CD8-positive, alpha-beta memory T cell (primary cell): ENCODE results near the gene UBAC1. TPM values are rescaled to one million over a fixed set of nuclear protein-coding genes. Genes with fewer than 3 reads are reported as not detected.
A peak's percentile ranks its signal among the peaks of the same experiment; 100 is the strongest.
"Not testable (repeated sequence)": the region's sequence is repeated elsewhere in the genome, so short reads cannot be mapped to it uniquely, and the experiment has no call there.

ENCODE experiments used
- CTCF ChIA-PET: fragments of 350-600 bp; sonication (Branson Sonifier 250); formaldehyde crosslinking; loops from one replicate; lab custom pipeline; 2021; ENCODE audit warnings: antibody characterized with exemption; lab: Charles Lee
- POLR2A ChIA-PET: fragments of 350-600 bp; sonication (Branson Sonifier 250); formaldehyde crosslinking; loops from one replicate; lab custom pipeline; 2021; ENCODE audit warnings: antibody characterized with exemption; lab: Charles Lee
- DNase-seq, 5 donors: peaks; one replicate each; pipeline versions ENCODE4 v3.0.0 to v3.0.0-alpha.2; 2020 to 2022; ENCODE audit warnings: mixed read lengths in 1 of 5
- H3K27ac ChIP-seq: one replicate; pipeline ENCODE4 v1.7.0; 2013; ENCODE audit warnings: low read depth, mild to moderate bottlenecking, low read length, moderate library complexity
- H3K27me3 ChIP-seq: 2 replicates; pipeline ENCODE4 v1.7.0; 2013; ENCODE audit warnings: low read length, mild to moderate bottlenecking; ENCODE audit not compliant: insufficient read depth, poor library complexity, severe bottlenecking
- H3K36me3 ChIP-seq: 2 replicates; pipeline ENCODE4 v1.7.0; 2013; ENCODE audit warnings: mild to moderate bottlenecking, low read length, moderate library complexity; ENCODE audit not compliant: insufficient read depth
- H3K4me1 ChIP-seq: 2 replicates; pipeline ENCODE4 v1.7.0; 2013; ENCODE audit warnings: mild to moderate bottlenecking, low read length, moderate library complexity; ENCODE audit not compliant: insufficient read depth
- H3K4me3 ChIP-seq: 2 replicates; pipeline ENCODE4 v1.7.0; 2013; ENCODE audit warnings: mild to moderate bottlenecking, low read length
- H3K9me3 ChIP-seq: 2 replicates; pipeline ENCODE4 v1.7.0; 2013; ENCODE audit warnings: mild to moderate bottlenecking, low read length
- H3K27ac Mint-ChIP-seq, 8 donors: one replicate each; pipeline ENCODE4 v1.8.0; 2020 to 2021; ENCODE audit warnings: mixed read lengths in 8 of 8, mild to moderate bottlenecking in 6 of 8, inconsistent platforms in 3 of 8, moderate library complexity in 3 of 8
- H3K27me3 Mint-ChIP-seq, 2 donors: one replicate each; pipeline ENCODE4 v1.8.0; 2020 to 2021; ENCODE audit warnings: mixed read lengths in 2 of 2, mild to moderate bottlenecking in 1 of 2, moderate library complexity in 1 of 2
- H3K36me3 Mint-ChIP-seq, 3 donors: one replicate each; pipeline ENCODE4 v1.8.0; 2020 to 2021; ENCODE audit warnings: mixed read lengths in 3 of 3, inconsistent platforms in 1 of 3, mild to moderate bottlenecking in 1 of 3
- H3K4me1 Mint-ChIP-seq, 3 donors: one replicate each; pipeline ENCODE4 v1.8.0; 2020 to 2021; ENCODE audit warnings: mixed read lengths in 3 of 3, inconsistent platforms in 1 of 3, mild to moderate bottlenecking in 1 of 3
- H3K4me3 Mint-ChIP-seq, 7 donors: one replicate each; pipeline ENCODE4 v1.8.0; 2020 to 2021; ENCODE audit warnings: mixed read lengths in 7 of 7, mild to moderate bottlenecking in 6 of 7, moderate library complexity in 4 of 7, inconsistent platforms in 2 of 7
- H3K9me3 Mint-ChIP-seq, 5 donors: one replicate each; pipeline ENCODE4 v1.8.0; 2020 to 2022; ENCODE audit warnings: mixed read lengths in 5 of 5, mild to moderate bottlenecking in 3 of 5, moderate library complexity in 2 of 5, inconsistent platforms in 1 of 5
- polyA plus RNA-seq: library from polyadenylated mRNA; unstranded; fragments of 300-500 nt; fragmentation: Illumina TruSeq; gene quantifications from one replicate; pipeline ENCODE4 v1.2.3, GENCODE V29; 2021
- total RNA-seq, 2 experiments: library from RNA; stranded (reverse); gene quantifications; one replicate each; pipeline ENCODE4 v1.2.3, GENCODE V29; 2021

The UBAC1 gene
- total and polyA plus RNA-seq, 3 experiments from 2014 or later, result 27.1 to 38.1 (median 36.3) TPM

DNA sequence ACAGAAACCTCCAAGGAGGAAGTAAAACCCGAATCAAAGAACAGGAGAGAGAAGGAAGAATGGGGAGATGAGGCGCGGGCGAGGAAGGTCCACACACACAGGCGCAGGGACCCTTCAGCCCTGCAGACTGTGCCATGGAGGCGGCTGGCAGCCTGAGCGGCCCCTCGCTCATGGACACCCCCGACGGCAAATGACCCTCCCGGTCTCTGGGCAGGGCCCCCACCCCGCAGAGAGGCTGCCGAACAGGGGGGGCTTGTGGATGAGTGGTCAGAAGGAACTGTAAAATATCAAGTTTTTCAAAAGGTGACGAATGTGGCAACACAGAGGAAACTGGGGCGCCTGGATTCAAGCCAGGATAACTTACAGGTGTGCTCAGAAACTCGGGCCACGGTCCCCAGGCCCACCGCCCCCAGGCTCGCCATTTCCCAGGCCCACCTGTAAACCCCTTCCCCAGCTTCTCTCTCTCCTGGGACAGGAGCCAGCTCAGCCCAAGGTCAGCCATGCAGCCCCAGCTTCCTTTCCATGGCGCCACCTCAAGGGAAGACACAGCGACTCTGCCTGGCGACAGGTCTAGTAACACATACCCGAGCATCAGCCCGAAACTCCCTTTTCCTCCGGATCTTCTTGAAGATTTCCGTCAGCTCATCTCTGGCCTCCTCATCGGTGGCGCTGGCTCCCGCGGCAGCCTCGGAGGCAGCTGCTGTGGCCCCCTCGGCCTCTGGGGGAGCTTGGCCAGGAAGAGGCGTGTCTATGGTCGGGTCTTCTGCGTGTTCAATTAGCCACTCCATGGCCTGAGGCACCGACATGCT lies 16.5 kb downstream of the UBAC1 start:
- H3K27ac ChIP-seq, result no peak overlapping the region
- no peaks in the 10 kb centered on the region for H3K27me3 Mint-ChIP-seq
- no peaks in the 10 kb centered on the region for H3K9me3 Mint-ChIP-seq
- no peak for DNase-seq
- no peaks in the 10 kb centered on the region for H3K9me3 ChIP-seq
- CTCF ChIA-PET, result no interaction called here
- peak overlapping the region in 1 of 7 donors; percentile 27 for H3K4me3 Mint-ChIP-seq
- H3K4me1 ChIP-seq, result no peaks in the 10 kb centered on the region
- H3K36me3 Mint-ChIP-seq, result peaks cover 15 to 83% (median 34%) of the 10 kb centered on the region in 3 donors
- no peak overlapping the region for H3K4me3 ChIP-seq
- peak overlapping the region in 1 of 8 donors; percentile 81 for H3K27ac Mint-ChIP-seq
- peaks cover 0 to 5% (median 0%) of the 10 kb centered on the region in 3 donors for H3K4me1 Mint-ChIP-seq
- POLR2A ChIA-PET, result no interaction called here
- H3K27me3 ChIP-seq, result no peaks in the 10 kb centered on the region
- peaks cover 20% of the 10 kb centered on the region for H3K36me3 ChIP-seq

DNA sequence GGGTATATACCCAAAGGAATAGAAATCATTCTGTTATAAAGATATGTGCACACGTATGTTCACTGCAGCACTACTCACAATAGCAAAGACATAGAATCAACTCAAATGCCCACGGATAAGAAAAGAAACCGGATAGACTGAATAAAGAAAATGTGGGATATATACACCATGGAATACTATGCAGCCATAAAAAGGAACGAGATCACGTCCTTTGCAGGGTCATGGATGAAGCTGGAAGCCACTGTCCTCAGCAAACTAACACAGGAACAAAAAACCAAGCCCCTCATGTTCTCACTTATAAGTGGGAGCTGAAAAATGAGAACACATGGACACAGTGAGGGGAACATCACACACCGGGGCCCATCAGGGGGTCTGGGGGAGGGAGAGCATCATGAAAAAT lies 17.6 kb downstream of the UBAC1 start:
- H3K36me3 ChIP-seq, result peaks cover 20% of the 10 kb centered on the region
- H3K27me3 Mint-ChIP-seq, H3K4me1 ChIP-seq, DNase-seq, H3K27ac Mint-ChIP-seq, H3K4me3 Mint-ChIP-seq, CTCF ChIA-PET, H3K4me3 ChIP-seq, H3K4me1 Mint-ChIP-seq, H3K27me3 ChIP-seq, POLR2A ChIA-PET, H3K27ac ChIP-seq, H3K9me3 ChIP-seq, H3K9me3 Mint-ChIP-seq: not testable (repeated sequence)
- H3K36me3 Mint-ChIP-seq, result peaks cover 21 to 80% (median 32%) of the 10 kb centered on the region in 3 donors

DNA sequence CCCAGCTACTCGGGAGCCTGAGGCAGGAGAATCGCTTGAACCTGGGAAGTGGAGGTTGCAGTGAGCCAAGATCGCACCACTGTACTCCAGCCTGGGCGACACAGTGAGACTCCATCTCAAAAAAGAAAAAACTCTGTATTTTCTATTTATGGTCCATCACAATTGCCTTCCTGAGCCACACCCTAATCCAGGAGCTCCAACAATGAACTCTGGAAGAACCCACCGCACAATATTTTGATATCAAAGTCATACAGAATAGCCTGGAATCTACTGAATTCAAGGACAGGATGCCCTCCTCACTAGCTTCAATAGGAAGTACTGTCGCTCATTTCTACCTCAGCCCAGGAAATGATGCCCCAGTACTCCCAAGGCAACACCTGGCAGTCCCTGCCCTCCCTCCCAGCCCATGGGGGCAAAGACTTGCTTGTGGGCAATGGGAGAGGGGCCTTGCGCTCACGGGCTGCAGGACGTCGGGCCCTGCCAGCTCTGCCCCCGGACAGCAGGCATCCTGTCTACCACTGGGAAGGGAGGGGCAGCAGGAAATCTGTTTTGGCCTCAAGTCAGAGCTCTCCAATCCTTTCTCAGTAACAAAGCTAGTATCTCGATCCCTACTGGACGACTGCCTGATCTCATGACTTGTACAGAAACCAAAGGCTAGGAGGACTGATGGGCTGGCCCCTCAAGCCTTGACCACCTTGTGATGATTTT lies 19.7 kb downstream of the UBAC1 start:
- DNase-seq, result no peak
- Histone ChIP-seq H3K27me3 (no peaks in the 10 kb centered on the region), H3K9me3 (no peaks in the 10 kb centered on the region), H3K4me3 (no peak overlapping the region), H3K27ac (no peak overlapping the region), H3K4me1 (no peaks in the 10 kb centered on the region), H3K36me3 (peaks cover 35% of the 10 kb centered on the region)
- ChIA-PET CTCF (no interaction called here), POLR2A (no interaction called here)
- H3K4me3 Mint-ChIP-seq, result no peak overlapping the region
- peaks cover 0 to 9% (median 3%) of the 10 kb centered on the region in 3 donors for H3K4me1 Mint-ChIP-seq
- H3K27me3 Mint-ChIP-seq, result peaks cover 0 to 3% of the 10 kb centered on the region in 2 donors
- peaks cover 0 to 4% (median 4%) of the 10 kb centered on the region in 5 donors for H3K9me3 Mint-ChIP-seq
- peaks cover 21 to 75% (median 29%) of the 10 kb centered on the region in 3 donors for H3K36me3 Mint-ChIP-seq
- peak overlapping the region in 2 of 8 donors; percentile 30 to 59 for H3K27ac Mint-ChIP-seq

DNA sequence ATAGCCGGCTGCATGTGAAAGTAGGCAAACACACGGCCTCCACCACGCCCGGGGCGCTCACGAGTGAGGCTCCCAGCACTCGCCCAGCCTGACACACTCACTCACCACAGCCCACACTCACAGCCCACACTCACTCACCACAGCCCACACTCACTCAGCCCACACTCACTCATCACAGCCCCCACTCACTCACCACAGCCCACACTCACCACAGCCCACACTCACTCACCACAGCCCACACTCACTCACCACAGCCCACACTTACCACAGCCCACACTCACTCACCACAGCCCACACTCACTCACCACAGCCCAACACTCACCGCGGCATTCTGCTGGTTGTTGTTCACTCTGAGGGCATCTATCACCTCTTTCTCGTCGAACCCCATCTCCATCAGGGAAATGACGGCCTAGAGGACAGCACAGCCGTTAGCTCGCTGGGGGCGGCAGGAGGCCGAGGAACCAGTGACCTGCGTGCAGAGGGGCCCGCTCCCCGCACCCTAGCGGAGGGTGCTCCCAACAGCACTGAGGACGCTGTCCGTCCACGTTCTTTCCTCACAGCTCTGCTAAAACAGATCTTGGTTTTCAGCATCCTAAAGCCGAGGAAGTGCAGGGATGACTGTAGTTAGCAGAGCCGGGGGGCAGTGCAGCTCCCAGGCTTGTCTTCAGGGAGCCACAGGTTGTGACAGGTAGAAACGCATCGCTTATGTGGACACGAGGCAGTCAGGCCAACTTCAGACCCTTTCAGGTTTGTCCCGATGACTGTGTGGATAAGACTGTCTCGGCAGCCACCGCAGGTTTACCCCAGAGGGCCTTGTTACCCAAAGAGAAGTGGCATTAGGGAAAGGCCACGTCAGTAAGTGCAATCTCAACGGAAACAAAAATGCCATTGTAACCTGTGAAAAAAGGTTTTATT lies 21.6 kb downstream of the UBAC1 start:
- Mint-ChIP-seq H3K4me3 (peak overlapping the region; percentile 41 to 88 (median 72)), H3K27ac (peak overlapping the region; percentile 64 to 96 (median 92)), H3K27me3 (peaks cover 0 to 3% of the 10 kb centered on the region in 2 donors), H3K36me3 (peaks cover 12 to 70% (median 29%) of the 10 kb centered on the region in 3 donors), H3K4me1 (peaks cover 0 to 9% (median 3%) of the 10 kb centered on the region in 3 donors), H3K9me3 (peaks cover 0 to 4% (median 4%) of the 10 kb centered on the region in 5 donors)
- H3K27me3 ChIP-seq, result no peaks in the 10 kb centered on the region
- H3K4me3 ChIP-seq, result no peak overlapping the region
- no peak overlapping the region for H3K27ac ChIP-seq
- no peaks in the 10 kb centered on the region for H3K9me3 ChIP-seq
- POLR2A ChIA-PET, result no interaction called here
- DNase-seq, result peak; percentile 25 to 71 (median 38)
- CTCF ChIA-PET, result no interaction called here
- H3K4me1 ChIP-seq, result no peaks in the 10 kb centered on the region
- H3K36me3 ChIP-seq, result peaks cover 27% of the 10 kb centered on the region

DNA sequence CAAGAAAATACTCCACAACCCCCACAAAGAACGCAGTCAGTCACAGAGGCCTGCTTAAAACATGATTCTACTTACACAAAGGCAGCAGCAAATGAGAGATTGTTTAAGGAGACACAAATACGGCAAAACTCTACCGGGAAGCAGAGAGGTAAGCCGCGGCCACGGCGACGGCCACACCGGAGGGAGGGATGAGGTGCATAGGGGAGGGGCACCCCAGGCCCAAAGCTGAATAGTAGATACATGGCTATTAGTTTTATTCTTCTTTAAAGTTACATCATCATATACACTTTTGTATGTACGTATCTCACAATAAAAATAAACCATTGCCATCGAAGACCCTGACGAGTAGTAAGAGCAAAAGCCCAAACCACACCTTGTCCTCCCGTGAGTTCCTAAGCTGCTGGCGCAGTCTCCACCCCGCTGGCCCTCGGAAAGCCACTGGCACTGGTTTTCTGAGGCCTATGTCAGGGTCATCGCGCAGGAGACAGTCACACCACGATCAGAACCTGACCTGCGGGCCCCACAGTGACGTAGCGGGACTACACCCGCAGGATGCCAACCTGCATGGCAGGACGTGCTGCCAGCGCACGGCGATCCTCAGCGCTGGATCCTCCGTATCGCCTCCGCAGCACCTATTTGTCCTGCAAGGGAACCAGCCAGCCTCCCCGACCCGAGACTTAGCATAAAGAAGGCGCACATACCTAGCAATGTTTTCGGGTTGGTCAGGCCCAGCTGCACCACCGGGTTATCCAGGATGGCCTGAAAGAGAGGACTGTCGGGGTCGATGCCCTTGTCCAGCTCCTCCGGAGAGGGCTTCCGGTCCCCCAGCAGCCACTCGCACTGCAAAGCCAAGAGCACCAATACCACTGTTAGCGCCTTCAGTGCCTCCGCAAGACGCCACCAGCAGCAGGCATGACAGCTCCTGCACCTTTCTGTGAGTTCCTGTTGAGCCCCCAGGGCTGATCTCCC lies 23.4 kb downstream of the UBAC1 start:
- POLR2A ChIA-PET, result no interaction called here
- Histone ChIP-seq H3K27me3 (no peaks in the 10 kb centered on the region), H3K4me3 (no peak overlapping the region), H3K4me1 (no peaks in the 10 kb centered on the region), H3K27ac (no peak overlapping the region), H3K36me3 (peaks cover 29% of the 10 kb centered on the region), H3K9me3 (no peaks in the 10 kb centered on the region)
- CTCF ChIA-PET, result no interaction called here
- Mint-ChIP-seq H3K27ac (peak overlapping the region in 1 of 8 donors; percentile 22), H3K36me3 (peaks cover 9 to 67% (median 26%) of the 10 kb centered on the region in 3 donors), H3K4me3 (no peak overlapping the region), H3K9me3 (peaks cover 0 to 4% (median 4%) of the 10 kb centered on the region in 5 donors), H3K4me1 (peaks cover 0 to 9% (median 3%) of the 10 kb centered on the region in 3 donors), H3K27me3 (peaks cover 0 to 3% of the 10 kb centered on the region in 2 donors)
- peak in 1 of 5 donors; percentile 4 for DNase-seq

DNA sequence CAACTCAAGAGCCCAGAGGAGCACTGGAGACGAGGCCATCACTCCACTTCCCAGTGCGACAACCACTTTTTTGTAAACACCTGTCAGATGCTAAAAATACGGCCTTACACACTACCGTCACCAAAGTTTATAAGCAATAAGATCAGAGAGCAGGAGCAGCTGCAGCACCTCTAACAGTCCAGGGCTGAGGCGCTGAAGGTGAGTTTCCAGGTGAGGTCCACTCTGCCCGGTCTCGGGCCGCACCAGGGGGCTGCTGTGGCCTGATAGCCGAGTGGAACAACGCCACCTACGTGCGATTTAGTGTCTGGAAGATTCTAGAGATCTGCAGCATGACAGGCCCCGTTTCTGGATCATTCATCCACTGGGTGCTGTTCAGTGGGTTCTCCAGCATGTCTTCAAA lies 28.1 kb downstream of the UBAC1 start:
- Mint-ChIP-seq H3K9me3 (no peaks in the 10 kb centered on the region), H3K27ac (no peak overlapping the region), H3K27me3 (no peaks in the 10 kb centered on the region), H3K4me1 (peaks cover 0 to 4% (median 0%) of the 10 kb centered on the region in 3 donors), H3K36me3 (peaks cover 0 to 58% (median 21%) of the 10 kb centered on the region in 3 donors), H3K4me3 (no peak overlapping the region)
- Histone ChIP-seq H3K27ac (no peak overlapping the region), H3K4me3 (no peak overlapping the region), H3K27me3 (no peaks in the 10 kb centered on the region), H3K4me1 (no peaks in the 10 kb centered on the region), H3K9me3 (no peaks in the 10 kb centered on the region), H3K36me3 (peaks cover 25% of the 10 kb centered on the region)
- ChIA-PET CTCF (no interaction called here), POLR2A (no interaction called here)
- DNase-seq, result peak in 1 of 5 donors; percentile 15

DNA sequence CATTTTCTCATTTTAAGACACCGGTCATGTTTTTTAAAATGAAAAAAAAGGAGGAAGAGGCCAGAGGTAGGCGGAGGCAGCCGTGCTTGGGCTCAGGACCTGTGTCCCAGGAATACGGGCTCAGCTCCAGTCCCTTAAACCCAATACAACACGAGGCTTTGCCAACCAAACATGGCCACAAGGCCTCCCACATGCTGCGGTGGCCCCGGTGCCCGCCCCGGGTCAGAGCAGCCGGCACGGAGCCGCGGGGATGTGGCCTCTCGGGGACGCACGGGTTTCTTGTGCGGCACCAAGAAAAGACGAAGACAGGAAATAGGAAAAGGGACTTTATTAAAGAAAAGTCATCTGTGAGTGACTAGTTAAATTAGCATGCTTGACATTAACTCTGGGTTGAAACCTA lies 28.5 kb downstream of the UBAC1 start:
- H3K4me1 ChIP-seq, result no peaks in the 10 kb centered on the region
- peaks cover 0 to 54% (median 21%) of the 10 kb centered on the region in 3 donors for H3K36me3 Mint-ChIP-seq
- H3K4me1 Mint-ChIP-seq, result peaks cover 0 to 3% (median 0%) of the 10 kb centered on the region in 3 donors
- no peak overlapping the region for H3K27ac Mint-ChIP-seq
- H3K27me3 Mint-ChIP-seq, result no peaks in the 10 kb centered on the region
- H3K4me3 ChIP-seq, result no peak overlapping the region
- H3K27ac ChIP-seq, result no peak overlapping the region
- H3K9me3 Mint-ChIP-seq, result no peaks in the 10 kb centered on the region
- DNase-seq, result peak in 1 of 5 donors; percentile 22
- CTCF ChIA-PET, result no interaction called here
- H3K9me3 ChIP-seq, result no peaks in the 10 kb centered on the region
- H3K4me3 Mint-ChIP-seq, result no peak overlapping the region
- POLR2A ChIA-PET, result no interaction called here
- H3K36me3 ChIP-seq, result peaks cover 21% of the 10 kb centered on the region
- H3K27me3 ChIP-seq, result no peaks in the 10 kb centered on the region
